Lower leg skin (tissue), 3 donors: ENCODE results near the gene SSX2IP.

Experiments used
- CTCF ChIP-seq, 3 donors: fragments of 450-650 bp; IDR thresholded peaks; one replicate each; pipeline ENCODE4 v1.5.1; 2016; ENCODE audit warnings: antibody characterized with exemption in 3 of 3, mild to moderate bottlenecking in 3 of 3, moderate library complexity in 2 of 3
- POLR2A ChIP-seq, 2 donors: fragments of 450-650 bp; IDR thresholded peaks; one replicate each; pipeline ENCODE4 v1.6.1; 2016 to 2017; ENCODE audit warnings: antibody characterized with exemption in 2 of 2, mild to moderate bottlenecking in 1 of 2, moderate library complexity in 1 of 2

- no peak for TF ChIP-seq CTCF (IDR thresholded peaks at IDR 0.05)
- TF ChIP-seq POLR2A (IDR thresholded peaks at IDR 0.05) = no peak
Observed at GRCh38 chr1:84606977-84607376, 83.3 kb downstream of the SSX2IP start.
